ENCODE results near the gene RPA4.

The RPA4 gene, protein sequence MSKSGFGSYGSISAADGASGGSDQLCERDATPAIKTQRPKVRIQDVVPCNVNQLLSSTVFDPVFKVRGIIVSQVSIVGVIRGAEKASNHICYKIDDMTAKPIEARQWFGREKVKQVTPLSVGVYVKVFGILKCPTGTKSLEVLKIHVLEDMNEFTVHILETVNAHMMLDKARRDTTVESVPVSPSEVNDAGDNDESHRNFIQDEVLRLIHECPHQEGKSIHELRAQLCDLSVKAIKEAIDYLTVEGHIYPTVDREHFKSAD

DNA sequence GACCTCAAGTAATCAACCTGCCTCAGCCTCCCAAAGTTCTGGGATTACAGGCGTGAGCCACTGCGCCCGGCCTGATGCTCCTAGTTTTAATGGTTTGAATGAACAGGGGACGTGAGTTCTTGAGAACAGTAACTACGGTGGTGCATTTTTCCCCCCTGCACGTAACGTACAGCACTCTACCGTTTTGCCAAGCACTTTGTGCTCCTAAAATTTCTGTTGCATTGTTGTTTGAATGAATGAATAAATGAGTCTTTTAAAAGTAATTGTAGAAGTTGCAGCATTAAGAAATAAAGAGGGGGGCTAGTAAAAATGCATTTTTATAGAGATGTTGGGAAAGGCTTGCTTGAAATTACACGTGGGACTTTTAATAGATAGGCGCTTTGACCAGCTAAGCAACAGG lies at the start of gene RPA4:
Gene RPA4, plus strand, starts transcription at position 301 of the 400 bp plus-strand sequence. CDS start 403 bp downstream, outside the sequence.
- TF ChIP-seq, protein P1, sequence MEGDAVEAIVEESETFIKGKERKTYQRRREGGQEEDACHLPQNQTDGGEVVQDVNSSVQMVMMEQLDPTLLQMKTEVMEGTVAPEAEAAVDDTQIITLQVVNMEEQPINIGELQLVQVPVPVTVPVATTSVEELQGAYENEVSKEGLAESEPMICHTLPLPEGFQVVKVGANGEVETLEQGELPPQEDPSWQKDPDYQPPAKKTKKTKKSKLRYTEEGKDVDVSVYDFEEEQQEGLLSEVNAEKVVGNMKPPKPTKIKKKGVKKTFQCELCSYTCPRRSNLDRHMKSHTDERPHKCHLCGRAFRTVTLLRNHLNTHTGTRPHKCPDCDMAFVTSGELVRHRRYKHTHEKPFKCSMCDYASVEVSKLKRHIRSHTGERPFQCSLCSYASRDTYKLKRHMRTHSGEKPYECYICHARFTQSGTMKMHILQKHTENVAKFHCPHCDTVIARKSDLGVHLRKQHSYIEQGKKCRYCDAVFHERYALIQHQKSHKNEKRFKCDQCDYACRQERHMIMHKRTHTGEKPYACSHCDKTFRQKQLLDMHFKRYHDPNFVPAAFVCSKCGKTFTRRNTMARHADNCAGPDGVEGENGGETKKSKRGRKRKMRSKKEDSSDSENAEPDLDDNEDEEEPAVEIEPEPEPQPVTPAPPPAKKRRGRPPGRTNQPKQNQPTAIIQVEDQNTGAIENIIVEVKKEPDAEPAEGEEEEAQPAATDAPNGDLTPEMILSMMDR (IDR thresholded peaks at IDR 0.05) = no peak

DNA sequence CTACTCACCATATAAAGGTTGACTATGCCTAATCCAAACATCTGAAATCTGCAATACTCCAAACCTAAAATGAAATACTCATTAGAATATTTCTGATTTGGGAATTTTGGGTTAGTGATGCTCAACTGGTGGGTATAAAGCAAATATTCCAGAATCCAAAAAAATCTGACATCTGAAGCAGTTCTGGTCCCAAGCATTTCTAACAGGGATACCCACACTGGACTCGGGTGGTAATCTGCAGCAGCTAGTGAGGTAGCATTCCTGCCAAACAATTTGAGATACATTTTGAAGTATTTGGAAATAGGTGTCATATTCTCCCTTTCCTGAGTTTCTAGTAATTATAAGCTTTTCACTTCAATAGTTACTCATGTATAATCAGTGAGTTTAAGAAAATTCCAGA lies 49.6 kb upstream of the RPA4 start:
- TF ChIP-seq, protein P1 (IDR thresholded peaks at IDR 0.05) = no peak

DNA sequence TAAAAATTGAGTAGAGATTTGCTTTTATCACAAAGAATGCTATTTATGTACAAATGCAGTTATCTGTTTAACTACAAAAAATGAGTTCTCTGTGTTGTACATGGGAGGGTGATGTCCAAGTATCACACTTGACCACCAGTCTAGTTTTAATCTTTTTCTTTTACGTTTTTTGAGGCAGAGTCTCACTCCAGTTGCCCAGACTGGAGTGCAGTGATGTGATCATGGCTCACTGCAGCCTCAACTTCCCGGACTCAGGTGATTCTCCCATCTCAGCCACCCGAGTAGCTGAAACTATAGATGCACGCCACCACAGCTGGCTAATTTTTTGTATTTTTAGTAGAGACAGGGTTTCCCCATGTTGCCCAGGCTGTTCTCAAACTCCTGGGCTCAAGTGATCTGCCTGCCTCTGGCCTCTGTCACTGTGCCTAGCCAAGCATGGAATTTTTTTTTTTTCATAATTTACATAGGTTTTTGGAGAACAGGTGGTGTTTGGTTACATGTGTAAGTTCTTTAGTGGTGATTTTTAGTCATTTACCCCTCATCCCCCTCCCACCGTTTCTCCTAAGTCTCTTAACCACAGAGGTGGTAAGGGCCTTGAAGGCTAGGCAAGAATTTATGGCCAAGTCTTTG lies 47.9 kb upstream of the RPA4 start:
- TF ChIP-seq, protein P1 (IDR thresholded peaks at IDR 0.05) = no peak

DNA sequence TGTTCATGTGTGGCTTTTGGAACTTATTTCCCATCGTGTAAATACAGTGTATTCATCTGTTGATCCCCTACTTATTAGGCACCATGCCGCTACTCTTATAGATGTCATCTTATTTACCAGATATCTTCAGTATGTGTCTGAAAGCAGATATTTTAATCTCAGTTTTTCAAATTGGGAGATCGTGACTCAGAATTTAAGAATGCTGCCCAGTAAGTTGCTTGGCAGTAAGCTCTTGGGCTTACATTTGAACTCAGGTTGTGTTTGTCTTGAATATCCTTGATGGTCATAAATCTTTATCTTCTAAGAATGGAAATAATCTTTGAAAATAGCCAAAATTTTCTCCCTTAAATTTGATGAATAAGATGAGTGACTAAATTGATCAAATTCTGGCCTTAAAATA lies 45.9 kb upstream of the RPA4 start:
- TF ChIP-seq, protein P1 (IDR thresholded peaks at IDR 0.05) = no peak

DNA sequence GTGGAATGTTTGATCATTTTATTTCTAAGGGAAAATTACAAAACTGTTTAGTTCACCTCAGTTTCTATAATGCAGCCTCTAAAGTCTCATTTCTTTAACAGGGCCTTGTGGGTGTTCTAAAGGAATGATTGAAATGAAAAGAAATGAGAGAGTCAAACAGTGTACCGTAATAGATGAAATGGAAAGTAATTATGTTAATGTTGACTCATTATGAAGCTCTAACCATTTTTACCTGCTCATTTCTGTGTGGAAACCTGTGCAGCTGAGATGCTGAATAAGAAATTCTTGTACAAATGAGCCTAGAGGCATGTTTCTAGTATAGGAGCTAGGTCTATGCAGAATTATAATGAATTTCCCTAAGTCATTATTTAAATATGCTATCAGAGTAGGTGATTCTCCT lies 45.2 kb upstream of the RPA4 start:
- TF ChIP-seq, protein P1 (IDR thresholded peaks at IDR 0.05) = no peak

DNA sequence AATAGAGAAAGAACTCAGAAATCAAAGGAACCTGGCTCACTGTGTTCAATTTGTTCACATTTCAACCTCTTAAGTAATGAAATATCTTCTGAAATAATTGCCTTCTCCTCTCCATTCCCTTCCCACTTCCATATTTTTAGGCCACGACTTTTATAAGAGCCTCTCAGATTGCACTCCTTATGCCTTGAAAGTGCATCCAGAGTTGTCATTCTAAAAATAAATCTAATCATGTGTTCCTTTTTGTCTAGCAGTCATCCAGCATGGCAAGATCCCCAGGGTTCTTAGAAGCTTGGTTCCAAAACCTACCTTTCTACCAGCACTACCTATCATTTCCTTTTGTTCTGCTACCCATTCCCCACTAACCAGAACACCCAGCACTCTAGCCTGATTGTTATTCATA lies 42.4 kb upstream of the RPA4 start:
- TF ChIP-seq, protein P1 (IDR thresholded peaks at IDR 0.05) = no peak

DNA sequence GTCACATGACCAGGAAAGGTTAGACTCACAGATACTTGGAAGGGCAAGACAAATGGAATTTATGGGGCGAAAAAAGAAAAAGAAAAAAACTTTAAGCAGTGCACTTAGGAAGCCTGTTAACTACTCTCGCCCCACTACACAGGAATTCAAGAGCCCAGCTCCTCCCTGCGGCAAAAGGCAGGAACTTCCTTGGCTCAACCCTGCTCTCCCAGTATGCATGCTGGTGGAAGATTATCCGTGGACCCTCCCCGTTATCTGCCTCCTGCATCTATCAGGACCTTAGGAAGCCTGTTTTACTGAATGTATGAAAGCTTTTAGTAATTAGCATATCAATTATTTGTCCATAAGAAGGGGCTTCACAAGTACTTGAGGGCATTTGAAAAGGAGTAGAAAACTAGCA lies 40.1 kb upstream of the RPA4 start:
- TF ChIP-seq, protein P1 (IDR thresholded peaks at IDR 0.05) = no peak
